ENCODE data around the gene TRAK2. TPM values are rescaled to one million over a fixed set of nuclear protein-coding genes. Genes with fewer than 3 reads are reported as not detected.

TRAK2 gene
- total RNA-seq, 4 donors from 2014 or later, result 12.4 to 21.8 (median 18.1) TPM

GRCh38 chr2:201467666-201468065 is 16.4 kb upstream of the TRAK2 start:
- TF ChIP-seq CTCF (IDR thresholded peaks at IDR 0.05) (no peak), POLR2A (IDR thresholded peaks at IDR 0.05) (no peak)
- intact Hi-C loops (cut with DNase I; ENCODE audit: low total_unique reads), result no loop called here
- DNase-seq (ENCODE audit: low spot score in 2 of 2), result no peak
- no peak overlapping the region for H3K4me3 ChIP-seq (ENCODE audit: low read depth, poor library complexity, severe bottlenecking)

GRCh38 chr2:201466050-201466675 is 14.9 kb upstream of the TRAK2 start:
- WGBS, 2 donors, result 68 to 69% methylated on average over 3 of the region's 3 CpGs

GRCh38 chr2:201465524-201465971 is 14.3 kb upstream of the TRAK2 start:
- TF ChIP-seq CTCF (IDR thresholded peaks at IDR 0.05) (no peak), POLR2A (IDR thresholded peaks at IDR 0.05) (no peak)
- intact Hi-C loops (cut with DNase I; ENCODE audit: low total_unique reads), result no loop called here
- WGBS, 2 donors, result 68 to 87% methylated on average over 2 of the region's 2 CpGs
- no peak for DNase-seq (ENCODE audit: low spot score in 2 of 2)
- no peak overlapping the region for H3K4me3 ChIP-seq (ENCODE audit: low read depth, poor library complexity, severe bottlenecking)

More at GRCh38 chr2:201466050-201466675, 14.9 kb upstream of the TRAK2 start:
- no peak overlapping the region for H3K4me3 ChIP-seq (ENCODE audit: low read depth, poor library complexity, severe bottlenecking)
- TF ChIP-seq POLR2A (IDR thresholded peaks at IDR 0.05), result no peak
- no peak for TF ChIP-seq CTCF (IDR thresholded peaks at IDR 0.05)
- no peak for DNase-seq (ENCODE audit: low spot score in 2 of 2)
- intact Hi-C loops (cut with DNase I; ENCODE audit: low total_unique reads), result no loop called here

GRCh38 chr2:201464547-201464946 is 13.3 kb upstream of the TRAK2 start:
- no peak overlapping the region for H3K4me3 ChIP-seq (ENCODE audit: low read depth, poor library complexity, severe bottlenecking)
- intact Hi-C loops (cut with DNase I; ENCODE audit: low total_unique reads), result no loop called here
- no peak for DNase-seq (ENCODE audit: low spot score in 2 of 2)
- no peak for TF ChIP-seq CTCF (IDR thresholded peaks at IDR 0.05)
- TF ChIP-seq POLR2A (IDR thresholded peaks at IDR 0.05), result no peak
- WGBS, 2 donors, result 90 to 100% methylated on average over 1 of the region's 1 CpG

GRCh38 chr2:201460532-201460931 is 9.3 kb upstream of the TRAK2 start:
- TF ChIP-seq CTCF (IDR thresholded peaks at IDR 0.05) (no peak), POLR2A (IDR thresholded peaks at IDR 0.05) (no peak)
- DNase-seq (ENCODE audit: low spot score in 2 of 2), result no peak
- 96 to 100% methylated on average over 1 of the region's 1 CpG for WGBS, 2 donors
- intact Hi-C loops (cut with DNase I; ENCODE audit: low total_unique reads), result no loop called here
- no peak overlapping the region for H3K4me3 ChIP-seq (ENCODE audit: low read depth, poor library complexity, severe bottlenecking)

- no peak overlapping the region for H3K4me3 ChIP-seq (ENCODE audit: low read depth, poor library complexity, severe bottlenecking)
- intact Hi-C loops (cut with DNase I; ENCODE audit: low total_unique reads), result no loop called here
- TF ChIP-seq POLR2A (IDR thresholded peaks at IDR 0.05) (no peak), CTCF (IDR thresholded peaks at IDR 0.05) (no peak)
- no peak for DNase-seq (ENCODE audit: low spot score in 2 of 2)
Measured at GRCh38 chr2:201458381-201458780, 7.1 kb upstream of the TRAK2 start.
